GM19043 (cell line): ENCODE data around the gene CCDC81.

Source experiments
- ATAC-seq: cut with Tn5 transposase; IDR thresholded peaks from one replicate; pipeline ENCODE4 v1.9.1; 2021; ENCODE audit warnings: low read depth; ENCODE audit not compliant: unreplicated experiment

The CCDC81 gene

GRCh38 chr11:86461892-86462291 lies 87.2 kb downstream of the CCDC81 start:
- no peak for ATAC-seq

GRCh38 chr11:86463120-86463519 lies 88.4 kb downstream of the CCDC81 start:
- no peak for ATAC-seq

DNA sequence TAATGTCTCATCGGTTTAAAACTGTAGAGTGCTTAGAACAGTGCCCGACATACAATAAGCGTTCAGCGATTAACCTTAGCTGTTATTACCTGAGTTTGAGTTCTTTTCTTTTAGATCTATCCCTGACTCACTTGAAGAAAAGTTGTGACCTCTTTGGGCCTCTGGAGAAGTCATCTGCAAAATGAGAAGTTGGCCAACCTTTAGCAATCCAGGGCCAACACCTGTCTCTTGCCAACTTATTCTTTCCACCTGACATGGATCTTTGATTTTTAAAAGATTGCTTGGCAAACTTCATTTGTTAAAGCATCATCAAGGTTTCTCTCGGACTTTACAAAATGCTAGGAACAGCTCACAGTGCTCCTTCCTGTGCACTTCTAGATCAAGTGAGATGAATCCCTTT lies 89.3 kb downstream of the CCDC81 start:
- no peak for ATAC-seq

GRCh38 chr11:86464509-86465221 lies 90.0 kb downstream of the CCDC81 start:
- no peak for ATAC-seq

DNA sequence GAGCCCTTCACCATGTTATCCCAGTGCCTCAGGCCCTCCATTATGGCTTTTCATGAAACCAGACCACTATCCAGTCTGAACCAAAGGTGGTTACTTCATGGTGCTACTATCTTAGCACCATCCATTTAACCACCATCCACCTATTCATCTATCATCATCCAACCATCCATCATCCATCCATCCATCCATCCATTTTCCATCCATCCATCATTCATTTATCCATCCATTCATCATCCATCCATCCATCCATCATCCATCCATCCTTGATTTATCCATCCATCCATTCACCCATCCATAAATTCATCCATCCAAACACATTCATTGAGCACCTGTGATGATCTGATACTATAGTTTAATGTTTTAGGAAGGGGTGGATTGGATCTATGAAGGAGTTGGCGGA lies 93.5 kb downstream of the CCDC81 start:
- ATAC-seq, result no peak

GRCh38 chr11:86469491-86470388 lies 95.1 kb downstream of the CCDC81 start:
- no peak for ATAC-seq
